Sciatic nerve (tissue), 2 donors: Measurements from ENCODE around the gene ARMC6. TPM values are rescaled to one million over a fixed set of nuclear protein-coding genes. Genes with fewer than 3 reads are reported as not detected.

Experiments used
- ATAC-seq: fragments of 200-7000 bp; cut with Tn5 transposase; one replicate; pipeline ENCODE4 v1.9.1; 2020; ENCODE audit warnings: mild to moderate bottlenecking, moderate library complexity
- DNase-seq: peaks from one replicate; pipeline ENCODE4 v3.0.0-alpha.2; 2020; ENCODE audit warnings: low spot score
- intact Hi-C: fragments of 100-400 bp; cut with DNase I; formaldehyde crosslinking; loops from one replicate; pipeline ENCODE4 v1.14.2; 2022
- total RNA-seq: library from RNA; stranded (reverse); fragmentation: NEBNext Ultra II Directional; extraction: Animal tissue kit (Norgen Biotek cat#: 25700); gene quantifications from one replicate; pipeline ENCODE4 v1.2.1, GENCODE V29; 2021
- donor health status: DM: no; HTN: no; CAD: no.
- donor health status: DM: no; HTN: no; CAD: no.

Gene ARMC6
- total RNA-seq, 1 donor from 2014 or later: 12.3 TPM

DNA sequence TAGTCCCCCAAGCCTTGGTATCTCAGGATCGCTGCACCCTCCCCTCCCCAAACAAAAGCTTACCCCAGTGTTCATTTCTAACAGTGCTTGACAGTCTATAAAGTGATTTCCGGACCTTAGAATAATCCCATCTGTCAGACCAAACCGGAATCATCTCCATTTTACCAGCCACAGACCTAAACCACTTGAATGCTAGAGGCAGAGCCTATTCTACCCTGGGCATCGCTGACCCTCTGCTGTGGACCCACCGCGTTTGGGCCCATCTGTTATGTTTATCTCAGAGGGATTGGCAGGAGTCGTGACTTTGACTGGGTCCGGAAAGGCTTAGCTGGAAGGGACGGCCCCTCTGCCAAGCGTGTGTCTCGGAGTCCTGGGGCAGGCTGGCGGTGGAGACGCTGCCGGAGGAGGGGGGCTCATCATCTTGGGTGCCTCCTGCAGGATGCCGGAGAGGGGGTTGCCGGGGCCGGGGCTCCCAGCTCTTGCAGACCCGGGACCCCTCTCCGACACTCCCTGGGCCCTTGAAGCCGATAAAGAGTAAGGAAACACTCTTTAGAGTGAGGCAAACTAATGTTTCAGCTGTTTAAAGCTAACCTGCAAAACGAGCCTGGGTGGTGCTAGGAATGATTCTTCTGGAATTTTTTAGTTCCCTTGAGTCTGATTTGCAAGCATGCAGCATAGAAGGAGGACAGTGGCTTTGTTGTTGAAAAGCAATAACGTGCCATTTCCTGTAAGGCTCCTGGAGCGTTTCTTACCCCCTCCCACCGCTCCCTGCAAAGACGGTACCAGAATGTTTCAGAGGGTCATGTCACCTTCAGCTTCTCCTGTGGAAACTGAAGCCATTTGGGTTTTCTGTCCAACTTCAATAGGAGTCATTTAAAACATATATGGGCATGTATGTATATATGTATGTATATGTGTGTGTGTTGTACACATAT, 31.7 kb downstream of the ARMC6 start:
- intact Hi-C loops: no loop called here
- no peak for DNase-seq
- ATAC-seq: no peak

DNA sequence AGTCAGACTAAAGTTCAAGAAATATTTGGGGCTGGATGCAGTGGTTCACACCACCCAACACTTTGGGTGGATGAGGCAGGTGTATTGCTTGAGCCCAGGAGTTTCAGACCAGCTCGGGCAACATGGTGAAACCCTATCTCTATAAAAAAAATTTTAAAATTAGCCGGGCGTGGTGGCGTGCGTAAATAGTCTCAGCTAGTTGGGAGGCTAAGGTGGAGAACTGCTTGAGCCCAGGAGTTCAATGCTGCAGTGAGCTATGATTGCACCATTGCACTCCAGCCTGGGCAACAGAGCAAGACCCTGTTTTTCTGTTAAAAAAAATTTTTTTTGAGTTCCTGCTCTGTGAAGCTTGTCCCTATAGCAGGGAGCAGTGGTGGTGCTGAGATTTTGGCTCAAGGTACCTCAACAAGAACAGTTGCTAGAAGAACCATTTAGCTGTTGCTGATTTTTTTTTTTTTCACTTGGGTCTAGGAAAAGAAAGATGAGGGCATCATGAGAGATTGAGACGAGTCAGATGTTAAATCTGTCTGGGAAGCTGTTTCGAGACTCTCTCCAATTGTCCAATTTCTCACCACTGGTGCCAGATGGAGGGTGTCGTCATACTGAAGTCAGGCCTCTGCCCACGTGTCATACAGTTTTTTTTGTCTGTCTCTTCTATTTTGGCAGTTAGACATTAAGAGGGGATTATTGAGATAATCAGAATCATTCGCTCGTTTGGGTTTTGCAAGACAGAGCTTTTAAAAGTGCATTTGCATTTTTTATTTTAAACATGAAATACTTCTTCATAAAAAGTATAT, 34.1 kb downstream of the ARMC6 start:
- no peak for ATAC-seq
- intact Hi-C loops: no loop called here
- no peak for DNase-seq

DNA sequence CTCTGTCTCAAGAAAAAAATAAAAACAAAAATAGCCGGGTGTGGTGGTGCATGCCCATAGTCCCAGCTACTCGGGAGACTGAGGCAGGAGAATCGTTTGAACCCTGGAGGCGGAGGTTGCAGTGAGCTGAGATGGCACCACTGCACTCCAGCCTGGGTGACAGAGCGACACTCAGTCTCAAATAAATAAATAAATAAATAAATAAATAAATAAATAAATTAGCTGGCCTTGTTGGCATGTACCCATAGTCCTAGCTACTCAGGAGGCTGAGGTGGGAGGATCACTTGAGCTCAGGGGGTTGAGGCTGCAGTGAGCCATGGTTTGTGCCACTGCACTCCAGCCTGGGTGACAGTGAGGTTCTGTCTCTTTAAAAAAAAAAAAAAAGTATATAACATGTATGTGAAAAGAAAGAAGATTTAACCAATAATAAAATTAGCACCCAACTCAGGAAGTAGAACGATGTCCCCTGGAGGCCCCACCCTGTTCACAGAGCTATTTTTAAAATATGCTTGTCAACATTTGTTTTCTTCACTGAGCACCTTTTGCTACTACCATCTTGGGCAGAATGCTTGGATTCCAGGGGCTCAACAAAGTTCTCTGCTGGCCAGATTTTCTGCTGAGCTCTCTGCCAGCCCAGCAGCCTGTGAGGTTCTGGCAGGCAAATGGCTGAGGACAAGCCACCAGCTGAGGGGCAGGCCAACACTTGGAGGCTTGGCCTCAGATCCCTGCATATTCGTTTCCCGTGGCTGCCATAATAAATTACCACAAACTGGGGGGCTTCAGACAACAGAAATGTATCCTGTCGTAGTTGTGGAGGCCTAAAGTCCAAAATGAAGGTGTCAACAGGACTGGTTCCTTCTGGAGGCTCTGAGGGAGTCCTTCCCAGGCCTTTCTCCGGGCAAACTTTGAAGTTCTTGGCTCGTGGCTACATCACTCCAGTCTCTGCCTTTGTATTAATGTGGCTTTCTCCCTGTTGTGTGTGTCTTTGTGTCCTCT, 35.6 kb downstream of the ARMC6 start:
- intact Hi-C loops: no loop called here
- DNase-seq: no peak
- no peak for ATAC-seq

DNA sequence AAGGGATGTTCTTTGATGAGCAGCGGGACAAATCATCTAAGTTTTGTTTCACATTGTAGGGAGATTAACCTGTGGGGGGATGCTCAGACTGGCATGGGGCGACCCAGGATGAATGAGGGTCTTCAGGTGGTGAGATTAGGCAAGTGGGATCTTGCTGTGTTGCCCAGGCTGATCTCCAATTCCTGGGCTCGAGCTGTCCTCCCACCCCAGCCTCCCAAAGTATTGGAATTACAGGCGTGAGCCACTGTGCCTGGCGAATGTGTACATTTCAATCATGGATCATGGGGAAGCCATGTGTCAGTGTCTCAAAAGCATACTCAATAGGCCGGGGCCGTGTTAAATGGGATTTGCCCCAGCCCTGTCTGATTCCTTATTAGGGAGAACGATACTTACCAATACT, 38.5 kb downstream of the ARMC6 start:
- no peak for ATAC-seq
- DNase-seq: no peak
- intact Hi-C loops: no loop called here

DNA sequence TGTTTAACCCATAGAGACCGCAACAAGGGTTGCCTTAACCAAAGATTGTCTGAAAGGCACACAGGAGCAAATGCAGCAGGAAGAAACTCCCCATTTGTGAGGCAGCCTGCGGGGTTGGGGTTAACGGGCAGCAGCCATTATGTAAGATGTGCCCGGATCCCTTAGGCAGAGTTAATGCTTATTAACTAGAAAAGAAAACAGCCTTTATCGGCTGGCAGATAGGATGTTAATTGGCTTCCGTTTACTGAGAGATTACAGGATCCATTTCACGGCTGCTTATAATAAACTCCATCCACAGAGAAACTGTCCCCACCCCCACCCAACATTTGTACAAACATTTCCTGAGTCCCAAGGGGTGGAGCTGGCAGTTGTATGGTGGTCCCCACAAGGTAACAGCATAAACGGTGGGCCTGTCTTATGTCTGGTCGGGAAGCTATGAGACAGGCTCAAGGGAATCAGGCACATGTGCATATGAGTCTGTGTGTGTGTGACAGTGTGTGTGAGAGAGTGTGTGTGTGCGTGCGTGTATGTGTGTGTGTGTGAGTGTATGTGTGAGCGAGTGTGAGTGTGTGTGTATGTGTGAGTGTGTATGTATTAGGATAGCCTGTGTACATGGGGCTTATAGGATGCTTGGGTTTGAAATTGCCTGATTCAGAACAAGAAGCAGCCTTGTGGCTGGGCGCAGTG, 40.9 kb downstream of the ARMC6 start:
- ATAC-seq: no peak
- intact Hi-C loops: no loop called here
- DNase-seq: no peak

DNA sequence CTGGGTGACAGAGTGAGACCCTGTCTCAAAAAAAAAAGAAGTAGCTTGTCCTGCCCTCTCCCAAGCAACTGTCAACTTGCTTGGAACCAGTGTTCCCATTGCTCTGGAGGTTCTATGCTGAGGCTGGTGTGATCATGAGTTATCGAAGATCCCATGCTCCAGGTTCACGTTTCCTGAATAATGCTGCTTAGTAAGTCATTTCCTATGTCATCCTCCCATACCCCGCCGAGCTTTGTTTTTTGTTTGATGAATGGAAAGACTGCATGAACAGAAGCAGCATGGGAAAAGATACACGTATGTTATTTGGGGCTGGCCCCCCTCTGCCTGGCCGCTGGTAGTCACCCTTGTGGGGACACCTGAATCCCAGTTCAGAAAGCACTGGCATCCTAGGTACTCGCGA, 41.7 kb downstream of the ARMC6 start:
- no peak for DNase-seq
- intact Hi-C loops: no loop called here
- ATAC-seq: no peak

DNA sequence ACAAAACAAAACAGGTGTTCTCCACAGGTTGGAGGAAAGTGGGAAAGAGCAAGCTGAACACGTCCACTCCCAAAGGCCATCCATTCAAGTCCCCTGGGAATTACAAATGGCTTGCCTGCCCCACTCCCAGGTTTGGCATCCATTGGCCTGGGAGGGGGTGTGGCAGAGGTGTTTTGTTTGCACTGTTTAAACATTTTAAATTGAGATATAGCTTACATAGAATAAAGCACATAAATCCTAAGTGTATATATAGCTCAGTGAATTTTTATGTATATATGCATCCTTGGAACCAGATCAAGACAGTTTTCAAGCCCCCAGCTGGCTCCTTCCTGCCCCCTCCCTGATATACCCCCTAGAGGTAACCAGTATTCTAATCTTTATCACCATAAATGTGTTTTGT, 43.1 kb downstream of the ARMC6 start:
- intact Hi-C loops: no loop called here
- ATAC-seq (no peak), DNase-seq (no peak)

DNA sequence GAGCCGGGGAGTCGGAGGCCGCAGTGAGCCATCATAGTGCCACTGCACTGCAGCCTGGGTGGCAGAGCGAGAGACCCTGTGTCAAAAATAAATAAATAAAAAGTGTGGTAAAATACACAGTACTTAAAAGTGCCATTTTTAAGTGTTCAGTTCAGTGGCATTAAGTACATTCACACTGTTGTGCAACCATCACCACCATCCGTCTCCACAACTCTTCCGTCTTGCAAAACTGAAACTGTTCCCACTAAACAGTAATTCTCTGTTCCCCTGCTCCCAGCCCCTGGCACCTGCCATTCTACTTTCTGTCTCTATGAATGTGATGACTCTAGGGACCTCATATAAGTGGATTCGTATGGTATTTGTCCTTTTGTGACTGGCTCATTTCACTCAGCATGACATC, 43.7 kb downstream of the ARMC6 start:
- DNase-seq (no peak), ATAC-seq (no peak)
- intact Hi-C loops: no loop called here

DNA sequence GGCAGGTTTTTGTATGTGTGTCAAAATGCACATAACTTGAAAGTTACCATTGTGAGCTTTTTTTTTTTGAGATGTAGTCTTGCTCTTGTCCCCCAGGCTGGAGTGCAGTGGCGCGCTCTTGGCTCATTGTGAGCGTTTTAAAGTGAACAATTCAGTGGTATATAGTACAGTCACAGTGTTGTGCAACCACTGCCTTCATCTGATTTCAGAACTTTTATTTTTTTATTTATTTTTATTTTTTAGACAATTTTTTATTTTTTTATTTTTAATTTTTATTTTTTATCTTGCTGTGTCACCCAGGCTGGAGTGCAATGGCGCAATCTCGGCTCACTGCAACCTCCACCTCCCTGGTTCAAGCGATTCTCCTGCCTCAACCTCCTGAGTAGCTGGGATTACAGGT, 45.4 kb downstream of the ARMC6 start:
- intact Hi-C loops: no loop called here
- DNase-seq (no peak), ATAC-seq (no peak)

DNA sequence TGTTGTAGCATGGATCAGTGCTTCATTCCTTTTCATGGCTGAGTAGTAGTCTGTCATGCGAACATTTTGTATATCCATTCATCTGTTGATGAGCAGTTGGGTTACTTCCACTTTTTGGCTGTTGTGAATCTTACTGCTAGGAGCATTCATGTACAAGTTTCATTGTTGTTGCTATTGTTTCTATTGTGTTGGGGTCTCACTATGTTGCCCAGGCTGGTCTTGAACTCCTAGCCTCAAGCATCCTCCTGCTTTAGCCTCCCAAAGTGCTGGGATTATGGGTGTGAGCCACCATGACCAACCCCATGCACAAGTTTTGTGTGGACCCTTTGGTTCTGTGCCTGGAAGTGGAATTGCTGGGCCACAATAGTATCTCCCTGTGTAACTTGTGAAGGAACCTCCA, 46.2 kb downstream of the ARMC6 start:
- ATAC-seq: no peak
- DNase-seq: no peak
- intact Hi-C loops: no loop called here

DNA sequence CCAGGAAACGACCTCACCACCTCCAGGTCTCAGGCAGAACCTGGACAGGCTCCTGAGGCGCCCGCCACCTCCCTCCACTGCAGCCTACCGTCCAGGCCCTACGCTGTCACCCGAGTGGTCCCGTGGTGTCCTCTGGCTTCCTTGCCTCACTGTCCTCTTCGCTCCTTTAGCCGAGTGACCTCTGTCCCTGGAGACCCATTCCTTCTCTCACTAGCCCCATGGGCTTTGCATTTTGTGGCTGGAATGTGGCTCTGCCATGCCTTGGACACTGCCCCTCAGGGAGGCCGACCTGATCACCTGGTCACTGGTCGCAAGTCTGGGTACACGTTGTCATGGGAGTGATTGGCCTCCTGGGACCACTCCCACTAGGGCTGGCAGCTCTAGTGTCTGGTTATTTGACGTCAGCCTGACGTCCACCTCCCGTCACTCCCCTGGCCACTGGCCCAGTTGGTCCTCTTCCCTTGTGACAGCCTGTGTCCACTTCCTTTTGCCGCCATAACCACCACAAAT, 48.3 kb downstream of the ARMC6 start:
- peak; percentile 40 for ATAC-seq
- DNase-seq: no peak
- intact Hi-C loops: no loop called here

DNA sequence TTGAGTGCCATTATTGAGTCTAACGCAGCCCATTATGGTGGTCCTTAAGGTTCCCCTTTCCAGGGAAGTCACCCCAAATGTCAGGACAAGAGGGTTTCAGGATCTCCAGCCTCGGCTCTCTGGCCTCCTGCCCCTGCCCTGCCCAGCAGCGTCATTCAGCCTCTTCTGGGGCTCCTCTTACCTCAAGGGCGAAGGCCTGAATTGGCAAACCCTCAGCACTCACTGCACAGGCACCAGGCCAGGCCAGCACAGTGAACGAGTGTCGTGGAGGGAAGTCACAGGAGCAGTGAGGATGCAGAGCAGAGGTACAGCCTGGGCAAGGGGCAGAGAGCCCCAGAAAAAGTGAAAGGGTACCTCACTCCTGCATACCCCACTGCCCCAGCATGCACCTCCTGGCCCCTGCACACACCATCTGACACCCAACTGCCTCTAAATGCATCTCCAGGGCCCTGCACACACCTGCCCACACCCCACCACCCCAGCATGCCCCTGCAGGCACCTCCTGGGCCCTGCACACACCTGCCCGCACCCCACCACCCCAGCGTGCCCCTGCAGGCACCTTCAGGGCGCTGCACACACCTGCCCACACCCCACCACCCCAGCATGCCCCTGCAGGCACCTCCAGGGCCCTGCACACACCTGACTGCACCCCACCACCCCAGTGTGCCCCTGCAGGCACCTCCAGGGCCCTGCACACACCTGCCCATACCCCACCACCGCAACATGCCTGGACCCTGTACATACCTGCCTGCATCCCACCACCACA, 50.2 kb downstream of the ARMC6 start:
- DNase-seq: no peak
- intact Hi-C loops: no loop called here
- no peak for ATAC-seq

DNA sequence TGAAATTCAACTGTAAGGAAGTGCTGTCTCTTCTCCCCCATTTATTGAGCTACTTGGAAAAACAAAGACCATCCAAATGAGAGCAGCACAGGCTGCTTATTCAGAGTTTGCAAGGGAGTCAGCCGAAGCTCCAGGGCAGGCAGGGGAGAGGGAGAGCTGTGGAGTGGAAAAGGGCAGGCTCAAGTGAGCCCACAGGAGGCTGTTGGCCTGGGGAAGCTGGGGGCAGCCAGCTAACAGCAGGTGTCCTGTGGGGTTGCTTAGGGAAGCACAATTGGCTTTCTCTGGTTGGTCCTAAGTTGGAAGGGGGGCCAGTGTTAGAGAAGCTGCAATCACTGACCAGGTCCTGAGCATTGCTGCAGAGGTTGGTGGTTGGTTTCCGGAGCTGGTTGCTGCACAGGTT, 54.3 kb downstream of the ARMC6 start:
- DNase-seq (no peak), ATAC-seq (no peak)
- intact Hi-C loops: no loop called here

DNA sequence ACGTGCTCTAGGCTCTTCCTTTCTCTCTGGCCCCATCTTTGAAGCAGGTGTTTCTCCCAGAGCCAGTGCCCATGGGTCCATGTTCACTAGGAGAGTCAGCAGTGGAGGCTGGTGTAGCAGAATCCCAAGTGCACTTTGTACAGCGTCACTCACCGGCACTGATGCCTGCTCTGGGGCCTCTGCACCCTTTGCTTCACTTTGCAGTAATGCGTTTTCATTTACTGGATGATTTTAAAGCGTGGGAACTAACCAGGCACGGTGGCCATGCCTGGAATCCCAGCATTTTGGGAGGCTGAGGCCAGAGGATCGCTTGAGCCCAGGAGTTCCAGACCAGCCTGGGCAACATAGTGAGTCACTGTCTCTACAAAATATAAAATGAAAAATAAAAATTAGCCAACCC, 61.1 kb downstream of the ARMC6 start:
- no peak for ATAC-seq
- DNase-seq: no peak
- intact Hi-C loops: no loop called here

DNA sequence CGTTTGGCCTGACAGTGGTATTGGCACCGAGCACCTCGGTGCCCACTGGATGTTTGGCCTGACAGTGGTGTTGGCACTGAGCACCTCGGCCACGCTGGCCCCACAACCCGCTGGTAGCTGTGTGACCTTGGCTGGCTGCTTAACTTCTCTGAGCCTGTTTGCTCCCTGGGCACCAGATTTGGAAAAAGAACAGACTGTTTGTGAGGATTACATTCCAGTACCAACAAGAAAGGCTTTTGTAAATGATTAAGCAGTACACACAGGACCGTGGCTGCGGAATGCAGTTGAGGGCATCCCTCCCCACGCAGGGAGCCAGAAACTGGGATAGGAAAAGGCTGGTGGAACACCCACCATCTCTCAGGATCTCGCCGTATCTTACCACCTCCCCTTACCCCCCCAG, 62.3 kb downstream of the ARMC6 start:
- intact Hi-C loops: no loop called here
- ATAC-seq (no peak), DNase-seq (no peak)

DNA sequence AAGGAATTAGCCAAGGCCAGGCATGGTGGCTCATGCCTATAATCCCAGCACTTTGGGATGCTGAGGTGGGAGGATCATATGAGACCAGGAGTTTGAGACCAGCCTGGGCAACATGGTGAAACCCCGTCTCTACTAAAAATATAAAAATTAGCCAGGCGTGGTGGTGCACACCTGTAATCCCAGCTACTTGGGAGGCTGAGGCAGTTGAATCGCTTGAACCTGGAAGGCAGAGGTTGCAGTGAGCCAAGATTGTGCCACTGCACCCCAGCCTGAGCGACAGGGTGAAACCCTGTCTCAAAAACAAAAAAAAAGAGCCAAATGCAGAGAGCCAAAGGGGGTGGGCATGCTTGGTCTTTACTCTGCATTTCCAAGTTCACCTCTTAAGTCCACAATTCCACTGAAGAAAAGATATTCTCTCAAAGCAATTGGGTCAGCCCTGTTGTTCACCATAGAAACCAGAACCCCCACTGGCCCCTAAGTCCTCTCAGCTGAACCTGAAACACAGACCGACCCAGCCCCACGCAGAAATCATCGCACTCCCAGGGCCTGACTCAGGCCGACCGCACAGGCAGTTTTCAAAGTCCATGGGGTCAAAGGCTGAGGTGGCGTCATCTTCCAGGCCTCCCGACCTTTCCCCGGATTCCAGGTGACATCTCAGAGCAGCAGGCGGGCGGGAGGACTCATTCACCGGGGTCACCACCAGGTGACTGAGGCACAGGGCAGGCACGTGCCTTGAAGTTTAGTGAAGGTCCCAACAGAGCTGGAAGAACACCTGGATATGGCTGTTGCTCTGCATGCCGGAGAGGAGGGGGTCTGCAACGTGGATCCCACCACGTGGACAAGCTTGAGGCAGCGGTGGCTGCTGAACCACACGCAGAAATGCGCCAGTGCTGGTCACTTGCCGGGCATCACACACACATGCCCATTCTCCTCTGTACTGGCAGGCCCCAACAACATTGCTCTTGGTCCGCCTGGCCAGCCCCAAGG, 63.5 kb downstream of the ARMC6 start:
- intact Hi-C loops: no loop called here
- DNase-seq: no peak
- no peak for ATAC-seq
